Right atrium auricular region (tissue), 2 donors: ENCODE results near the gene MCF2L2. TPM values are rescaled to one million over a fixed set of nuclear protein-coding genes. Genes with fewer than 3 reads are reported as not detected.
A peak's percentile ranks its signal among the peaks of the same experiment; 100 is the strongest.
"Not testable (repeated sequence)": the region's sequence is repeated elsewhere in the genome, so short reads cannot be mapped to it uniquely, and the experiment has no call there.

ENCODE experiments used
- DNase-seq: peaks from one replicate; pipeline ENCODE4 v3.0.0-alpha.2; 2019; ENCODE audit warnings: low spot score
- H3K27ac ChIP-seq, 2 donors: fragments of 200-600 bp; sonication (generic); 1 replicate in 1 of 2; 2 replicates in 1 of 2; pipeline ENCODE4 v1.5.1; 2016 to 2019
- H3K27me3 ChIP-seq, 2 donors: fragments of 200-600 bp; sonication (generic); one replicate each; pipeline versions ENCODE4 v1.5.1 to v1.6.0; 2017 to 2019
- H3K36me3 ChIP-seq: fragments of 200-600 bp; sonication (generic); one replicate; pipeline ENCODE4 v1.5.1; 2016
- H3K4me1 ChIP-seq, 2 donors: fragments of 200-600 bp; sonication (generic); one replicate each; pipeline versions ENCODE4 v1.5.1 to v1.6.0; 2017 to 2019
- H3K4me3 ChIP-seq, 2 donors: fragments of 200-600 bp; sonication (generic); 1 replicate in 1 of 2; 2 replicates in 1 of 2; pipeline ENCODE4 v1.5.1; 2017 to 2019; ENCODE audit warnings: mild to moderate bottlenecking in 1 of 2, moderate library complexity in 1 of 2
- H3K9me3 ChIP-seq, 2 donors: fragments of 200-600 bp; sonication (generic); one replicate each; pipeline ENCODE4 v1.5.1; 2019
- total RNA-seq, 2 donors: library from RNA; depleted of rRNA; stranded (reverse); fragments of >200 nt; gene quantifications; one replicate each; pipeline ENCODE4 v1.1.0, GENCODE V29; 2016
- TF ChIP-seq, protein P1 (sequence below), 2 donors: fragments of 200-600 bp; sonication (generic); IDR thresholded peaks; one replicate each; pipeline ENCODE4 v1.5.1; 2019; ENCODE audit warnings: antibody characterized with exemption in 2 of 2

MCF2L2 gene
- total RNA-seq, result under 1 TPM in 1 of 2 donors, not detected in 1; 0.08 TPM

DNA sequence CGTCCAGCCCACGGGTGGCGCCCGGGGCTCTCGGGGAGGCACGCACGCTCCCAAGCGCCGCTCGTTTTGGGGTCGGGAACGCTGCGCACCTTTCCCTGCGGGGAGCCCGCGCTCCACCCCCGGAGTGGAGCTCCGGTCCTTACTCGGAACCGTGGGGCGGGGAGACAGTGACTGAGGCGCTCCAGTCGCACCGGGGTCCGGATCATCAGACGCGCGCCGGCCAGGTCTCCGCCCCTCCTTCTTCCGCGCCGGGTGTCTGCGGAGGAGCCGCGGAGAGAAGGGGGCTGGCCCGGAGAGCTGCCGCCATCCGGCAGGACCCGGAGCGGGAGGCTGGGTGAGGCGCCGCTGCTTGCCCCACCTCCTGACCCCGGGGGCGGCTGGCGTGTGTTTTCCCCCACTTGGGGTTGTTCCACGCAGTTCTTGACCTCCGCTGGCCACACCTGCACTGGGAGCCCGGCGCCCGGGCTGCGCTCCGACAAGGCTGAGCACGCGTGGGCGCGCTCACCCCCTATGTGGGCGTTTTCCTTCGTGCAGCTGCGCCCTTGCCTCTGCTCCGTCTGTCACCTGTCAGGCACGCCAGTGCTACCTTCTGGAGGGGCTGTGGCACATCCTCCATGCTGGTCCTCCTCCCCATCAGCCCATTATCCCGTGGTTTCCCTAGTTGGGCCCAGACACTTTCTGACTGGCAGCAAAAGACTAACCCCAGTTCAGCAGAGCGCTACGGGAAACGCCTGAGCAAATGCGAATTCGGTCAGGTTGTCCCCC lies at the start of gene MCF2L2:
MCF2L2 (minus strand) TSS at position 173 of the 765 bp plus-strand sequence. CDS start 642 bp downstream, outside the sequence.
- no peak within 1 kb of the TSS for H3K27ac ChIP-seq
- DNase-seq, result no peak
- H3K9me3 ChIP-seq, result no peaks in the 10 kb centered on the region
- TF ChIP-seq, protein P1, sequence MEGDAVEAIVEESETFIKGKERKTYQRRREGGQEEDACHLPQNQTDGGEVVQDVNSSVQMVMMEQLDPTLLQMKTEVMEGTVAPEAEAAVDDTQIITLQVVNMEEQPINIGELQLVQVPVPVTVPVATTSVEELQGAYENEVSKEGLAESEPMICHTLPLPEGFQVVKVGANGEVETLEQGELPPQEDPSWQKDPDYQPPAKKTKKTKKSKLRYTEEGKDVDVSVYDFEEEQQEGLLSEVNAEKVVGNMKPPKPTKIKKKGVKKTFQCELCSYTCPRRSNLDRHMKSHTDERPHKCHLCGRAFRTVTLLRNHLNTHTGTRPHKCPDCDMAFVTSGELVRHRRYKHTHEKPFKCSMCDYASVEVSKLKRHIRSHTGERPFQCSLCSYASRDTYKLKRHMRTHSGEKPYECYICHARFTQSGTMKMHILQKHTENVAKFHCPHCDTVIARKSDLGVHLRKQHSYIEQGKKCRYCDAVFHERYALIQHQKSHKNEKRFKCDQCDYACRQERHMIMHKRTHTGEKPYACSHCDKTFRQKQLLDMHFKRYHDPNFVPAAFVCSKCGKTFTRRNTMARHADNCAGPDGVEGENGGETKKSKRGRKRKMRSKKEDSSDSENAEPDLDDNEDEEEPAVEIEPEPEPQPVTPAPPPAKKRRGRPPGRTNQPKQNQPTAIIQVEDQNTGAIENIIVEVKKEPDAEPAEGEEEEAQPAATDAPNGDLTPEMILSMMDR (IDR thresholded peaks at IDR 0.05), result no peak
- no peaks in the 10 kb centered on the region for H3K36me3 ChIP-seq
- peak within 1 kb of the TSS; percentile 52 to 68 for H3K4me3 ChIP-seq
- H3K27me3 ChIP-seq, result no peaks in the 10 kb centered on the region
- H3K4me1 ChIP-seq, result peaks cover 0 to 14% of the 10 kb centered on the region in 2 donors

GRCh38 chr3:183477801-183478456 lies 49.5 kb upstream of the MCF2L2 start:
- Histone ChIP-seq H3K4me1 (peaks cover 0 to 9% of the 10 kb centered on the region in 2 donors), H3K9me3 (no peaks in the 10 kb centered on the region), H3K27ac (no peak overlapping the region), H3K36me3 (no peaks in the 10 kb centered on the region), H3K27me3 (no peaks in the 10 kb centered on the region), H3K4me3 (no peak overlapping the region)
- TF ChIP-seq, protein P1 (IDR thresholded peaks at IDR 0.05), result no peak
- DNase-seq, result peak; percentile 21

DNA sequence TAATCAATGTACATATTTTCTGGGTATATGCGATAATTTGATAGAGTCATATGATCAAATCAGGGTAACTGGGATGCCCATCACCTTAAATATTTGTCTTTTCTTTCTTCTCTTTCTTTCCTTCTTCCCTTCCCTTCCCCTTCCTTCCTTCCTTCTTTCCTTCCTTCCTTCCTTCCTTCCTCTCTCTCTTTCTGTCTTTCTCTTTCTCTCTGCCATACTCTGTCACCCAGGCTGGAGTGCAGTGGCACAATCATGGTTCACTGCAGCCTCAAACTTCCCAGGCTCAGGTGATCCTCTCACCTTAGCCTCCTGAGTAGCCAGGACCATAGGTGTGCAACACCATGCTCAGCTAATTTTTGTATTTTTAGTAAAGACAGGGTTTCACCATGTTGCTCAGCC lies 47.3 kb upstream of the MCF2L2 start:
- H3K4me3 ChIP-seq, H3K27ac ChIP-seq, H3K9me3 ChIP-seq, H3K27me3 ChIP-seq, H3K36me3 ChIP-seq, H3K4me1 ChIP-seq: not testable (repeated sequence)
- DNase-seq, result peak; percentile 7

GRCh38 chr3:183475016-183475763 lies 46.8 kb upstream of the MCF2L2 start:
- Histone ChIP-seq H3K9me3 (no peaks in the 10 kb centered on the region), H3K4me3 (no peak overlapping the region), H3K36me3 (no peaks in the 10 kb centered on the region), H3K4me1 (peaks cover 0 to 9% of the 10 kb centered on the region in 2 donors), H3K27me3 (no peaks in the 10 kb centered on the region), H3K27ac (no peak overlapping the region)
- TF ChIP-seq, protein P1 (IDR thresholded peaks at IDR 0.05), result no peak
- DNase-seq, result peak; percentile 34

DNA sequence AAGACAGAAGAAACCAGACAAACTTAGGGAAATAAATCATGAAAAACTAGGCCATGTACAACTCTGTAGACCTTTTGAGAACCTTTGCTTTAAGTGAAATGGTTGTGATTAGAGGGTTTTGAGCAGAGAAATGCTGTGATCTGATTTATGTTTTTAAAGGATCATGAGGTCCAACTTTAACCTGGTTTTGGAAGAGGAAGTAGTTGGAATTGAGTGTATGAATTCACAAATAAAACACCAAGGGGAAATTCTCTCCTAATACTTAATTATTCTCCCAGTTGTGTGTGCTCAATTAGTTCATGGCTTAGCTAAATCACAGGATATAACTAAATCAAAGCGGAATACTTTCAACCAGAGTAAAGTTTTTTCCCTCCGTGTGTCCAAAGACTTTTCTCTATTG lies 45.5 kb upstream of the MCF2L2 start:
- Histone ChIP-seq H3K4me1 (no peaks in the 10 kb centered on the region), H3K27me3 (no peaks in the 10 kb centered on the region), H3K27ac (no peak overlapping the region), H3K36me3 (no peaks in the 10 kb centered on the region), H3K4me3 (no peak overlapping the region), H3K9me3 (no peaks in the 10 kb centered on the region)
- DNase-seq, result no peak
- TF ChIP-seq, protein P1 (IDR thresholded peaks at IDR 0.05), result no peak

GRCh38 chr3:183472155-183472554 lies 43.7 kb upstream of the MCF2L2 start:
- no peaks in the 10 kb centered on the region for H3K36me3 ChIP-seq
- no peak for DNase-seq
- no peaks in the 10 kb centered on the region for H3K4me1 ChIP-seq
- H3K27ac ChIP-seq, result no peak overlapping the region
- TF ChIP-seq, protein P1 (IDR thresholded peaks at IDR 0.05), result no peak
- no peaks in the 10 kb centered on the region for H3K9me3 ChIP-seq
- H3K4me3 ChIP-seq, result no peak overlapping the region
- no peaks in the 10 kb centered on the region for H3K27me3 ChIP-seq
